Posterior vena cava (tissue), 2 donors: Measurements from ENCODE around the gene RCL1. TPM values are rescaled to one million over a fixed set of nuclear protein-coding genes. Genes with fewer than 3 reads are reported as not detected.
"Not testable (repeated sequence)": the region's sequence is repeated elsewhere in the genome, so short reads cannot be mapped to it uniquely, and the experiment has no call there.

Source experiments
- DNase-seq: peaks from one replicate; pipeline ENCODE4 v3.0.0-alpha.2; 2020; ENCODE audit warnings: low spot score
- intact Hi-C, 2 donors: fragments of 100-400 bp; cut with DNase I; formaldehyde crosslinking; loops; one replicate each; pipeline versions ENCODE4 v1.14.1 to v1.14.2; 2022 to 2023
- microRNA-seq, 2 donors: library from miRNA; unstranded; fragments of <30 nt; microRNA quantifications; one replicate each; pipeline ENCODE4 v1.2.0, GENCODE V29; 2020 to 2021; ENCODE audit warnings: borderline microRNAs expressed in 2 of 2
- total RNA-seq, 2 donors: library from RNA; stranded (reverse); fragmentation: NEBNext Ultra II Directional; extraction: Animal tissue kit (Norgen Biotek cat#: 25700); gene quantifications; one replicate each; pipeline ENCODE4 v1.2.1, GENCODE V29; 2021
- donor health status: DM: yes; HTN: yes; CAD: no.
- donor health status: DM: yes; HTN: yes; CAD: no.

RCL1 gene
- total RNA-seq, 2 donors from 2014 or later = 22.1 to 24.7 TPM

DNA sequence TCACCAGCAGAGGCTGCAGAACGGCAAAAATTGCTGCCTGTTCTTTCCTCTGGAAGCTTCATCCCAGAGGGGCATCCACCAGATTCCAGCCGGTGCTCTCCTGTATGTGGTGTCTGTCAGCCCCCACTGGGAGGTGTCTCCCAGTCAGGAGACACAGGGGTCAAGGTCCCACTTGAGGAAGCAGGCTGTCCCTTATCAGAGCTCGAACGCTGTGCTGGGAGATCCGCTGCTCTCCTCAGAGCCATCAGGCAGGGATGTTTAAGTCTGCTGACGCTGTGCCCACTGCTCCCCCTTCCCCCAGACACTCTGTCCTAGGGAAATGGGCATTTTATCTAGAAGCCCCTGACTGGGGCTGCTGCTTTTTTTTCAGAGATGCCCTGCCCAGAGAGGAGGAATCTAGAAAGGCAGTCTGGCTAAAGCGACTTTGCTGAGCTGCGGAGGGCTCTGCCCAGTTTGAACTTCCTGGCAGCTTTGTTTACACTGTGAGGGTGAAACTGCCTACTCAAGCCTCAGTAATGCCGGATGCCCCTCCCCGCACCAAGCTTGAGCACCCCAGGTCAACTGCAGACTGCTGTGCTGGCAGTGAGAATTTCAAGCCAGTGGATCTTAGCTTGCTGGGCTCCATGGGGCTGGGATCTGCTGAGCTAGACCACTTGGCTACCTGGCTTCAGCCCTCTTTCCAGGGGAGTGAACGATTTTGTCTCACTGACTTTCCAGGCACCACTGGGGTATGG lies 108.8 kb downstream of the RCL1 start:
- intact Hi-C loops = not testable (repeated sequence)
- DNase-seq = peak; percentile 79

DNA sequence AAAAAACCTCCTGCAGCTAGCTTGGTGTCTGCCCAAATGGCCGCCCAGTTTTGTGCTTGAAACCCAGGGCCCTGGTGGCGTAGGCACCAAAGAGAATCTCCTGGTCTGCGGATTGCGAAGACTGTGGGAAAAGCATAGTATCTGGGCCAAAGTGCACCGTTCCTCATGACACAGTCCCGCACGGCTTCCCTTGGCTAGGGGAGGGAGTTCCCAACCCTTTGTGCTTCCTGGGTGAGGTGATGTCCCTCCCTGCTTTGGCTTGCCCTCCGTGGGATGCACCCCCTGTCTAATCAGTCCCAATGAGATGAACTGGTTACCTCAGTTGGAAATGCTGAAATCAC lies 109.4 kb downstream of the RCL1 start:
- intact Hi-C loops = no loop called here
- no peak for DNase-seq

DNA sequence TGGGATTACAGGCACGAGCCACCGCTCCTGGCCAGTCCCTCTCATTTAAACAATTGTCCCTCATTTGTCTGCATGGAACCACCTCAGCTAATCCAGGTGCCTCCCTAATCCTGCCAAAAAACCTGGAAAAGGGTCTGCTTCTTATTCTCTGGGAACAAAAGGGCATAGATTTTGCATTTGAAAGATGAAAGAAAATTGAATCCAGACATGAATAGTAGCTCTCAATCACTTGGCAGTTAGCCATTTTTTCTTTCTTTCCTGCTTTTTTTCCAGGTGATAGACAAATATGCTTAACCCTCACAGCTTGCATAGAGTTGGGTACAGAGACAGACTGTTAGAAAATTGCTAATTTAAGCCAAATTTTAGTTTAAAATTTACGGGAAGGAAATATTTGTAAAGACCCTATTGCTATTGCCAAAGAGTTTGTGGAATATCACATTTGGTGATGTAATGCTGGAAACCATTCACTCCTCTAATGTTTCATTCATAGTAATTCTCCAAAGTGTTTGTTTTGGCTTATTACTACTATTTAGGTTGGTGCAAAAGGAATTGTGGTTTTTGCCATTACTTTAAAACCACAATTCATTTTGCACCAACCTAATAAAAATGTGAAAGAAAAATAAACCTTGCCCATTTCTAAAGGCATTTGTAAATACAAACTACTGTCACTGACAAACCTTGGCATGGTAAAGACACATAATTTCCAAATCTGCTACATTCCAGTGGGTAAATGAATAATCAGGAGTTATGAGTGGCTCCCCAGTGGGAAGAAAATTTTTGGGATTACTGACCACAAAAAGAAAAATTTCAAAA lies 111.8 kb downstream of the RCL1 start:
- DNase-seq = no peak
- intact Hi-C loops = no loop called here

DNA sequence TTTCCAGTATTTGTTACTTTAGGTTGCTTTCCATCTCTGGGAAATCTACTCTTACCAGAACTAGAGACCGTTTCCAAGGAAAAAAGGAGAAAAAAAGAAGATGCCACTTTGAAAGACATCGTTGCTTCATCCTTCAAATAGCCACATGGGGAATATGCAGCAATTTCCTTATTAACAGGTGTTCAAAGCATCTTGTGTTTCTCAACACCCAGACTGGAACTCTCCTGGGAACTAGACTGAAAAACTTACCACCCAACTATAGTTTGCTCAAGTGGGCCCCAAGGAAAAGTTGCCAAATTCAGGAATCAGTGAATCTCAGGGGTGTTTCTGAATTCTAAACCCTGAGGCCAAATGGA lies 112.4 kb downstream of the RCL1 start:
- DNase-seq = no peak
- intact Hi-C loops = no loop called here

Small RNAs within 50 kb of the gene (microRNA-seq; reads per million reads assigned to microRNA genes)
- gene MIR101-2 = 61.3 to 127 reads per million in 2 donors

Other genes starting within 250 kb of the RCL1 start
- 1 to 10 TPM; 4.3 to 4.9 TPM for gene PLPP6, start 130.7 kb upstream of the RCL1 start, total RNA-seq
- gene SPATA6L, start 126.5 kb upstream of the RCL1 start, total RNA-seq = 1 to 10 TPM; 3.0 to 3.7 TPM
- gene CDC37L1, start 113.4 kb upstream of the RCL1 start, total RNA-seq = 10 to 100 TPM; 36.2 to 39.7 TPM
- gene AK3, start 51.7 kb upstream of the RCL1 start, total RNA-seq = 10 to 100 TPM; 48.4 to 50.8 TPM
- gene JAK2, start 192.3 kb downstream of the RCL1 start, total RNA-seq = 10 to 100 TPM; 65.8 to 67.2 TPM